Motor neuron (in vitro differentiated cells): ENCODE measurements around the gene MACROH2A1. TPM values are rescaled to one million over a fixed set of nuclear protein-coding genes. Genes with fewer than 3 reads are reported as not detected.

Experiments
- ATAC-seq, 8 experiments: fragments of 200-7000 bp; cut with Tn5 transposase; replicated peaks in 6 of 8; 2 replicates each; pipeline ENCODE4 v1.8.0; 2021; ENCODE audit warnings: mild to moderate bottlenecking in 8 of 8, moderate library complexity in 8 of 8
- H3K27ac ChIP-seq, 2 donors: fragments of 250-450 bp; sonication (Bioruptor Pico); 2 replicates each; pipeline ENCODE4 v1.9.0; 2021; ENCODE audit warnings: antibody characterized with exemption in 2 of 2, mild to moderate bottlenecking in 2 of 2, moderate library complexity in 1 of 2
- H3K4me1 ChIP-seq, 2 donors: fragments of 250-450 bp; sonication (Bioruptor Pico); replicated peaks in 1 of 2; 2 replicates each; pipeline ENCODE4 v1.6.1; 2021; ENCODE audit warnings: antibody characterized with exemption in 2 of 2, mild to moderate bottlenecking in 2 of 2, moderate library complexity in 1 of 2
- H3K4me3 ChIP-seq, 5 donors: fragments of 250-450 bp; sonication (Bioruptor Pico); 2 replicates each; pipeline ENCODE4 v1.9.0; 2021; ENCODE audit warnings: antibody characterized with exemption in 5 of 5, mild to moderate bottlenecking in 5 of 5, moderate library complexity in 4 of 5
- WGBS, 10 experiments: fragments of 450-650 bp; shearing (Covaris generic); methylation state at CpG; one replicate each; pipeline ENCODE4 v1.0.0; 2022; 5-methylcytosine and 5-hydroxymethylcytosine counted together
- in situ Hi-C, 9 experiments: fragments of 400-800 bp; cut with MboI; loops; one replicate each; pipeline ENCODE4 v1.15.0; 2021; ENCODE audit warnings: low sequenced_read_pairs in 9 of 9, low pct_unique_long_range_greater_than_20kb in 2 of 9; ENCODE audit not compliant: unreplicated experiment in 9 of 9
- total RNA-seq, 8 experiments: library from RNA; unstranded; fragments of 300-600 nt; gene quantifications; 2 replicates each; pipeline versions ENCODE4 v1.2.3 to v1.2.4, GENCODE V29; 2022

Gene MACROH2A1
- total RNA-seq, 8 experiments from 2014 or later = 69.6 to 273 (median 126) TPM

DNA sequence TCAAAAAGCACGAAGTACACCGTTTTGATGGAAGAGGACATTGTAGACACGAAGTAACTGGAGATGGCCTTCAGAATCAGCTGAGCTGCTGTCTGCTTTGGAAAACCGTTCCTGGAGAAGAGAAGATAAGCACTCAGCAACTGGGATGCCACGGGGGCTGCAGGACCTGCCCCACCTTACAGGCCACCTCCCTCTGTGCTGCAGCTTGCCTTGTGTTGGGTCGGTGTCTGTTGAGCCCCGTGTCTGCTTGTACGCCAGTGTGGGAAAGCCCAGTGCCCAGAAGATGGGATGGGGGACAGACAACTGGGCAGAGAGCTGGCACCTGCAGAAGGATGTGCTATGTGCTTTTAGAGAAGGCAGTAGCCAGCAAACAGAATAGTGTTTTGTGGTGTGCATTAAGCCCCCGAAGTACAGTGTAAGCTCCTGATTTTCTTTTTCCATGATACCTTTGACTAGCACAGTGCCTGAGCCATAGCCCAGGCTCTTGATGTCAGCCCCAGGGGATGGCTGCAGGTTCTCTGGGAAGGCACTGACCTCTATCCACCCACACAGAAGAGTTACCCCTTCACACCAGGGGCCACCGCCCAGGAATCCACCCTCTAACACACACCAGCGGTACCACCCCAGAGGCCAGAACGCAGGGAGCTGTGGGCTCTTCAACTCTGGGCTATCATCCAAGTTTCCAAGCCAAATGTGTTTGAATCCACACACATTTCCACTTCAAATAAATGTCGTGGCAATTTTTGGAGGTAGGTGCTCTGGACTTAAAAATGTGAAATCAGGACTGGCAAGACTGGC lies 63.8 kb downstream of the MACROH2A1 start:
- WGBS, 10 experiments = 87 to 100% (median 91%) methylated on average over 1 to 7 of the region's 13 CpGs; no CpG with 5 or more reads in 2 of the 10 experiments
- peak in 1 of 8 experiments; percentile 14 for ATAC-seq
- peaks cover 7 to 8% of the 10 kb centered on the region in 2 donors for H3K4me1 ChIP-seq
- H3K4me3 ChIP-seq = no peak overlapping the region
- in situ Hi-C loops = loop anchor here in 1 of 9 experiments (25.0 kb wide), 1 partner anchor 298 kb away; the partner anchor contains the start of gene PITX1
- no peak overlapping the region for H3K27ac ChIP-seq

DNA sequence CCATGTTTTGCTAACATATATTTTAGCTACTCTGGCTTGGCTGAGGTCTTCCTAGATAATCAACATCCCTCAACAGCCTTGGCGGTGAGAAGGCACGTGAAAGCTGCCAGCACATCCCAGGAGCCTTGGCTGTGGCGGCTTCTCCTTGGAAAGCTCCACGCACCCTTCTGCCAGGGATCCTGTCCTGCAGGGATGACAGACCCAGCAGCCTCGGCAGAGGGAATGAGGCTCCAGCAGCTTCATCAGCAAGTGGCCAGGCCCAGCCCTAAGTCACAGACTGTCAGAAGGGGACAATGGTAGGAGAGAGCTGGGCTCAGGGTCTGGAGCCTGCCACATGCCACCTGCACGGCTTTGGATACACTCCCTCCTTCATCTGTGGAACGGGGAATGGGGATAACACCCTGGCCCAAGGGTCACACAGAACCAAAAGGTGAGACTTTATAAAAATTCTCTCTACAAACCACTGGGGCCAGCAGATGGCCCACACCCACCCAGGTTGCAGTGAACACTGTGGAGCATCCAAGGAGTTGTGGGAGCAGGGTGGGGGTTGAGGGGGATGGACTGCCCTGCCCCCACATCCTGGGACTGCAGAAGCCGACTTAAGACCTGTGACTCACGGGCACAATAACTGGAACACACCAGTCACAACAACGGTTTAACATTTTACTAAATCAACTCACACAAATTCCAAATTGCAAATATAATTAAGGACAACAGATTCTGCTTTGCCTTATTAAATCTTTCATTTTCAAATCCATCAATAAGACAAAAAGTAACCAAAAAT lies 65.1 kb downstream of the MACROH2A1 start:
- H3K27ac ChIP-seq = no peak overlapping the region
- 0 to 82% (median 57%) methylated on average over 1 to 7 of the region's 10 CpGs; no CpG with 5 or more reads in 4 of the 10 experiments for WGBS, 10 experiments
- in situ Hi-C loops = loop anchor here in 1 of 9 experiments (25.0 kb wide), 1 partner anchor 297 kb away; the partner anchor contains the start of gene PITX1
- peaks cover 18% of the 10 kb centered on the region in 2 donors for H3K4me1 ChIP-seq
- no peak overlapping the region for H3K4me3 ChIP-seq
- ATAC-seq = peak in 1 of 8 experiments; percentile 19

DNA sequence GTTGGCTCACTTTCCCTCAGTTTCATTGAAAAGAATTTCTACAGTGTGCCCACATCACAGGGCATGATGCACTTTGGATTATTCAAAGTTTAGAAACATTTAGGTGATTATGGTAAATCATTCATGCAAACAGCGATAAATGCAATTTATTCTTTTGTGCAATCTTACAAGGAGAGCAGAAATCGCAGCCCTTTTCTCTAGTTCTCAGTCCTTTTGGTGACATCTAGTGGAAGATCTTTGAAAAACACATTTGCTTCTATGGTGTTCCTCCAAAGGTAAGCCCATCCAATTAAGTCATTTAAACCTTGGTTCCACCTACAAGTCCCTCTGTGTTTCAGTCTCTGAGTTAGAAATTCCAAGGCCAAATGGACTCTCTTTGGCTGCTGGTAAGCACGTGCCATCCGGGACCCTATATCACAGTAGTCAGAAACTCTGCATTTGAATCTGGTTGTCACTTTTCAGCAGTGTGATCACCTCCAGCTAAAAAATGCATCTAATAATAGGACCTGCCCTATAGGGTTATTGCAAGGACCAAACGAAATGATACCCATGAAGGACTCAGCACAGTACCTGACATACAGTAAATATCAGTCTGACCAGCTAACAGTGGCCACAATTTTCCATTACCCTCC lies 66.4 kb downstream of the MACROH2A1 start:
- peak; percentile 19 to 69 (median 40) for ATAC-seq
- in situ Hi-C loops = loop anchor here in 1 of 9 experiments (25.0 kb wide), 1 partner anchor 295 kb away; the partner anchor contains the start of gene PITX1
- no peak overlapping the region for H3K27ac ChIP-seq
- H3K4me1 ChIP-seq = peaks cover 18% of the 10 kb centered on the region in 2 donors
- H3K4me3 ChIP-seq = no peak overlapping the region
- 17 to 41% (median 26%) methylated on average over 1 to 5 of the region's 5 CpGs; no CpG with 5 or more reads in 1 of the 10 experiments for WGBS, 10 experiments

DNA sequence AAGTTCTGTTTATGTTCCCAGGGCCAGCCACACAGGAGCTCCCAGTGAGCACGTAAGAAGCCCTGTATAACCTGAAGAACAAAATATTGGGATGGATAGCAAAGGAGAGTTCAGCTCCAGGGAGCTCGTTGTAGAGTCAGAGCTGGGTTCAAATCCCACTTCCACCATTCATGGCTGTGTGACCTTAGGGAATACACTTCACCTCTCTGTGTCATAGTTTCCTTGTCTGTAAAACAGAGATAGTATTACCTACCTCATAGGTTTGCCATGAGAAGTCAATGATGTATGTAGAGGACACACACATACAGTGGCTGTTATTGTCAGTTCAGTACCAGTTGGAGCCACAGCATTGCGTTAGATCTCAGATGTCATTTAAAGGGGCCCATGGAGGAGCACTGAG lies 67.4 kb downstream of the MACROH2A1 start:
- in situ Hi-C loops = loop anchor here in 1 of 9 experiments (25.0 kb wide), 1 partner anchor 294 kb away; the partner anchor contains the start of gene PITX1
- no peak overlapping the region for H3K27ac ChIP-seq

DNA sequence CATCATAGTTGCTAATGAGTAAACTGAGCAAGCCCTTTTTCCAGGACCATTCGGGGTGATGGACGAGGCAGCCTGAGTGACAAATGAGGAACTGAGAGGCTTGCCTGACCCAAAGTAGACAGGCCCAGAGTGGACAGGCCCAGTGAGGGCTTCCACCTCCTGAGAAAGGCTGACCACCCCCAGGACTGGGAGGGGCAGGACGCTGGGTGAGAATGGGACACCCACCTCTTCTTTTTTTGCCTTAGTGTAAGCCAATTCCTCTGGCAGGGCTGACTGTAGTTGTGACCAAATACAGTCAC lies 68.3 kb downstream of the MACROH2A1 start:
- in situ Hi-C loops = loop anchor here in 1 of 9 experiments (25.0 kb wide), 1 partner anchor 293 kb away; the partner anchor contains the start of gene PITX1

More for the DNA sequence above, 67.4 kb downstream of the MACROH2A1 start:
- Histone ChIP-seq H3K4me3 (no peak overlapping the region), H3K4me1 (peaks cover 18% of the 10 kb centered on the region in 2 donors)
- WGBS, 10 experiments = 70 to 100% (median 86%) methylated on average over 1 to 3 of the region's 3 CpGs; no CpG with 5 or more reads in 3 of the 10 experiments
- no peak for ATAC-seq

DNA sequence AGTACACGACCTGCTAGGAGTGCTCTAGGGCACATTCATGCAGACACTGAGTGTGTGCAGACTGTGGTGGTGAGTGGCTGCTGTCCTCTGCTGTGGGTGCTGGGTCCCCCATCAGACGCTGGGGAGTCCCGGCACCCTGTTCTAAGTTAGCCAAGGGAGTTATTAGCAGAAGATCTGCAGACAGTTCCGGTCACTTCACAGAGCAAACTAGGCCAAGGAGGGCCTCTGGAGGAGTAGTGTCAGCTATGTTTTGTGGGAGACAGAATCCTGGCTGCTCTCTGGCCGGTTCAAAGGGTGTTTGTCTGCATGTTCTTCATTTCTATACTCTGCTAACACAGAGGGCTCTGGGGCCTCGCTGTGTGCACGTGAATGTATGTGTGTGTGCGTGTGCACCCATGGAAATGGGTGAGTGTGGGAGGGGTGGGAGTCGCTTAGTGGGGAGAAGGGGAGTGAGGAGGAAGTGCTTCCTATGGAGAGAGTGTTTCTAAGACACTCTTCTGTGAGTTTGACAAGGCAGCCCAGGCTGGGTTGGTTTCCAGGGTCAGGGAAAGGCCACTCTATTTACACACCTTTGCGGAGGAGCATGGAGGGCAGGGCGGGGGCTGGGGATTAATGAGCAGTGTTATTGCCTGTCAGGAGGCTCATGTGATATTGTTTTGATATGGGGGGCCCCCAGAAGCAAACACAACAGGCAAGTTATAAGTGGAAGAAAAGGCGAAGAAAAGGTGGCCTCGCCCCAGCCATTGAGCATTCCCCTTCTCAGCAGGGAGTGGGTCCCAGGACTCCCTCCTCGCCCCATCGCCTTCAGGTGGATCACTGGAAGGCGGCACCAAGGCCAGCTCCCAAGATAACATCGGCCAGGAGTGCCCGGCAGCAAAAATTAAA lies 68.9 kb downstream of the MACROH2A1 start:
- WGBS, 10 experiments = 60 to 90% (median 80%) methylated on average over 1 to 5 of the region's 18 CpGs; no CpG with 5 or more reads in 2 of the 10 experiments
- Histone ChIP-seq H3K4me1 (peaks cover 18% of the 10 kb centered on the region in 2 donors), H3K4me3 (no peak overlapping the region), H3K27ac (peak overlapping the region in 1 of 2 donors; percentile 42)
- peak in 5 of 8 experiments; percentile 18 to 68 (median 36) for ATAC-seq
- in situ Hi-C loops = loop anchor here in 1 of 9 experiments (25.0 kb wide), 1 partner anchor 293 kb away; the partner anchor contains the start of gene PITX1

More for the DNA sequence above, 68.3 kb downstream of the MACROH2A1 start:
- no peak overlapping the region for H3K4me3 ChIP-seq
- peaks cover 18% of the 10 kb centered on the region in 2 donors for H3K4me1 ChIP-seq
- no peak overlapping the region for H3K27ac ChIP-seq
- WGBS, 10 experiments = 70 to 100% (median 90%) methylated on average over 1 to 2 of the region's 3 CpGs; no CpG with 5 or more reads in 6 of the 10 experiments
- no peak for ATAC-seq

DNA sequence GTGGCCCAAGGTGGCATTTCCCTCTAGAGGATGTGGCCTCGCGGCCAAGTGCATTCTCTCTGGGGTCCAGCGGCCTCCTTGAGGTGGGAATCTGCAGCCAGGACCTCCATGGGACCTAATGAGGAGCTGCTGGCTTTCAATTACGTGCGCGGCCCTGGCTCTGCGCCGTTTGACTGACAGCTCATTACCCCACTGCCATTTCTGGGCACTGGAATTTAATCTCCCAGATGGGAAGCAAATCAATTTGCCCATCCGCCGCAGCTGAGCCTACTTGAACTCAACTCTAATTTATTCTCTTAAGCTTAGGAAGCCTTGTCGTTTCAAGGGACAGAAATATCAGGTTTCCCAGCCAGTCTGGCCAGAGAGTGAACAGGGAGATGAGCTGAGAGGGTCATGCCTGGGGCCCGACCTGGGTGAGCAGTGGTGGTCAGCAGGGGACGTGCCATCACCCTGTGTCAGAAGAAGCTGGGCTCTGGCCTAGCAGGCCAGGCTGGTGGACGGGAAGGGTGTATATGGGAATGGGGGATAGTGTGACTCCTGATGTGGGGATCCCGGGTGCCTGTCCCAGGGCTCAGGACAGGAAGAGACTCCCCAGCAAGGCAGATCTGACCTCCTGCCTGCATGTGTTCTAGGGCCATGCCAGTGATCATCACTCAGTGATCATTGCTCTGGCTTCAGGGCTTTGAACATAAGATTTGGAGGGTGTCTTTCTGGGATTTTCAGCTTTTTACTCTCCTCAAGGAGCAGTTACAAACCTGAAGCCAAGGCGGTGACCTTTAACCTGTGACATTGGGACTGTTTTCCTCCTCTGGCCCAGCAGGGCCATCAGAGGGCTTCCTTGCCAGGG lies 69.7 kb downstream of the MACROH2A1 start:
- H3K27ac ChIP-seq = peak overlapping the region in 1 of 2 donors; percentile 42
- in situ Hi-C loops = loop anchor here in 1 of 9 experiments (25.0 kb wide), 1 partner anchor 292 kb away; the partner anchor contains the start of gene PITX1
- H3K4me3 ChIP-seq = no peak overlapping the region
- ATAC-seq = peak in 3 of 8 experiments; percentile 7 to 30 (median 20)
- 60 to 100% (median 90%) methylated on average over 1 to 8 of the region's 16 CpGs; no CpG with 5 or more reads in 3 of the 10 experiments for WGBS, 10 experiments
- H3K4me1 ChIP-seq = peaks cover 18% of the 10 kb centered on the region in 2 donors

DNA sequence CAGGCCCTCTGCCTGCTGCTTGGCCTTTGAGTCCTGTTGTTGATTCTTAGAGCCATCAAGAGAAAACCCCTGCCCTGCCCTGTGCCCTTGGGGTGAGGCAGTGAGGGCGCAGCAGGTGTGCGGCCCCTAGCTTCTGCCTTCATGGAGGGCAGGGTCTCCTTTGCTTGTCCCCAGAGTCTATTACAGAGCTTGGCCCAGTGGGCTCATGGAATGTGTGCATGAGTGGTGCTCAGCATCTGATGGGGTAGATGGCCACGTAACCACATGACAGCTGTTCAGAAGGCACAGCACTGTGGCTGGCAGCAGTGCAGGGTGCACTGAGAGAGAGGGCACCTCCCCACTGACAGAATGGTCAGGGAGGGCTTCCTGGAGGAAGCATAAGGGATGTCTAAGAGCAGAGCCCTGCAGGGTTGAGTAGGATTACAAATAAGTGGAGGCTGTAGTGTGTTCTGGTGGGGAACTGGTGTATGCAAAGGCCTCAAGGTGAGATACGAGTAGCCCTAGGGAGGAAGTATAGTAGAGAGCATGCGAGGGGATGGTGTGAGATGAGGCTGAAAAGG lies 70.8 kb downstream of the MACROH2A1 start:
- no peak for ATAC-seq
- Histone ChIP-seq H3K4me1 (peaks cover 18% of the 10 kb centered on the region in 2 donors), H3K27ac (no peak overlapping the region), H3K4me3 (no peak overlapping the region)
- WGBS, 10 experiments = 71 to 100% (median 86%) methylated on average over 1 to 2 of the region's 5 CpGs; no CpG with 5 or more reads in 5 of the 10 experiments
- in situ Hi-C loops = loop anchor here in 1 of 9 experiments (25.0 kb wide), 1 partner anchor 291 kb away; the partner anchor contains the start of gene PITX1

DNA sequence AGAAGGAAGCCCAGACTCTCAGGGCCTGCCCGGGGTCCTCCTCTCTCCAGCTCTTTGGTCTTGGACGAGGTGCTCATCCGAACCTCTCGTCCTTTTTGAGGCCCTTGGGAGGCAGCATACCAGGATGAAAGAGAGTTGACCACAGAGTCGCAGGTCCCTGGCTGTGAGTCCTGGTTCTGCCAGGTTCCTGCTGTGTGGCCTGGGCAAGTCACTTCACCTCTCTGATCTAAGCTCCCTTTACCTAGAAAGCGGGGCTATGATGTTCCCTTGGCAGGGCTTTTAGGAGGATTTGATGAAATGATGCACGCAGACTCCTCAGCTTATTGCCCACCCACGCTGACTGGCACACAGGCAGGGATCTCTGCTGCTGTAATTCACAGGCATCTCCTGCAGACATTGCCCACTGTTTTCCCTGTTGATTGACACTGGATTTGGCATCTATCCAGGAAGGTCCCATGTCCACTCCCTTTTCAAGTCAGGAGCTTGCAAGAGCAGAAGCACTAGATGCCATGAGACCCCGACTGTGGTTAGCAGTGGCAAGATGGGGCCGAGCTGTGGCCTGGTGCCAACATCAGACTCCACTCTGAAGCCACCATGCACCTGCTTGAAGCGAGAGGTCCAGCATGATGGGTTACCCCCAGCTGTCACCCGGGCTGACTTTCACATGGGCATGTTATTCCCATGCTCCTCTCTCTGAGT lies 71.5 kb downstream of the MACROH2A1 start:
- ATAC-seq = no peak
- H3K4me1 ChIP-seq = peaks cover 18% of the 10 kb centered on the region in 2 donors
- no peak overlapping the region for H3K4me3 ChIP-seq
- WGBS, 10 experiments = 82 to 100% (median 96%) methylated on average over 1 to 6 of the region's 12 CpGs; no CpG with 5 or more reads in 6 of the 10 experiments
- H3K27ac ChIP-seq = no peak overlapping the region
- in situ Hi-C loops = loop anchor here in 1 of 9 experiments (25.0 kb wide), 1 partner anchor 290 kb away; the partner anchor contains the start of gene PITX1
